Measurements from ENCODE around the gene SHISA9. TPM values are rescaled to one million over a fixed set of nuclear protein-coding genes. Genes with fewer than 3 reads are reported as not detected.

The SHISA9 gene
- total and polyA plus RNA-seq, 2 of the 4 experiments (the other 2 are of a cell fraction) = under 0.01 TPM; not detected in 1

DNA sequence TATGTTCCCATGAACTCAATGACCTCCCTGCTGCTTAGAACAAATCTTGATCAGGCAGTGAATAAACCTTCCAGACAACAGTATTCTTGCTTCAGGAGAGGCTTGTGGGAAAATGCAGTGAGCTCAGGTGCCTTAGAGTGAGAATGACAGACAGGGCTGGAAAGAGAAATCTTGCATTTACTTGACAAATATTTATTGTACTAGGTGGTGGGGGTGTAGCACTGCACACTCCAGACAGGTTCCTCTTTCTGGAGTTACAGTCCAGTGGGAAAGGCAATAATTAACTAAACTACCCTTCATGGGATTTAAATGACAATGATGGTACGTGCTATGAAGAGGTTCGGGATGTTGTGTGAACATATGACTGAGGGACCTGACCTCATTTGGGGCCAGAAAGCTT is 182.9 kb downstream of the SHISA9 start:
- H2BK120ac ChIP-seq (ENCODE audit: low read depth, low read length) = no peak overlapping the region
- no TSS peak for BruUV-seq (replicated peaks)
- H4K5ac ChIP-seq (ENCODE audit: low read depth, low read length) = no peak overlapping the region
- ChIA-PET CTCF (no interaction called here), POLR2A (ENCODE audit: unreplicated experiment) (no interaction called here)
- H3K4me1 ChIP-seq (ENCODE audit: control insufficient read depth, insufficient read depth, low read length) = no peaks in the 10 kb centered on the region
- H2BK15ac ChIP-seq (ENCODE audit: low read depth, low read length) = no peak overlapping the region
- H4K20me1 ChIP-seq (ENCODE audit: insufficient read depth, low read length) = no peaks in the 10 kb centered on the region
- H3K9me3 ChIP-seq (ENCODE audit: control insufficient read depth, insufficient read depth, low read length) = peaks cover 16% of the 10 kb centered on the region
- no peak overlapping the region for H2AFZ ChIP-seq (replicated peaks; ENCODE audit: low read length, poor library complexity)
- no peak for ATAC-seq (ENCODE audit: low read depth)
- no peak overlapping the region for H2AK9ac ChIP-seq (replicated peaks; ENCODE audit: low read depth, low read length, poor library complexity)
- TF ChIP-seq BHLHE40 (IDR thresholded peaks at IDR 0.05; ENCODE audit: low read depth, low read length) = no peak
- no peak for TF ChIP-seq RFX5 (IDR thresholded peaks at IDR 0.05; ENCODE audit: low read depth, low read length)
- TF ChIP-seq, protein P1, sequence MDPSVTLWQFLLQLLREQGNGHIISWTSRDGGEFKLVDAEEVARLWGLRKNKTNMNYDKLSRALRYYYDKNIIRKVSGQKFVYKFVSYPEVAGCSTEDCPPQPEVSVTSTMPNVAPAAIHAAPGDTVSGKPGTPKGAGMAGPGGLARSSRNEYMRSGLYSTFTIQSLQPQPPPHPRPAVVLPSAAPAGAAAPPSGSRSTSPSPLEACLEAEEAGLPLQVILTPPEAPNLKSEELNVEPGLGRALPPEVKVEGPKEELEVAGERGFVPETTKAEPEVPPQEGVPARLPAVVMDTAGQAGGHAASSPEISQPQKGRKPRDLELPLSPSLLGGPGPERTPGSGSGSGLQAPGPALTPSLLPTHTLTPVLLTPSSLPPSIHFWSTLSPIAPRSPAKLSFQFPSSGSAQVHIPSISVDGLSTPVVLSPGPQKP (IDR thresholded peaks at IDR 0.05; ENCODE audit: borderline replicate concordance, low read depth, low read length) = no peak
- no peak for TF ChIP-seq MXI1 (IDR thresholded peaks at IDR 0.05; ENCODE audit: borderline replicate concordance, low read depth, low read length)
- no peak for TF ChIP-seq POLR2A (IDR thresholded peaks at IDR 0.05; ENCODE audit: low read depth, low read length)
- no peak for TF ChIP-seq SMC3 (IDR thresholded peaks at IDR 0.05; ENCODE audit: low read depth, low read length)
- TF ChIP-seq FOS (IDR thresholded peaks at IDR 0.05; ENCODE audit: low read depth, low read length) = no peak
- TF ChIP-seq, protein P2, sequence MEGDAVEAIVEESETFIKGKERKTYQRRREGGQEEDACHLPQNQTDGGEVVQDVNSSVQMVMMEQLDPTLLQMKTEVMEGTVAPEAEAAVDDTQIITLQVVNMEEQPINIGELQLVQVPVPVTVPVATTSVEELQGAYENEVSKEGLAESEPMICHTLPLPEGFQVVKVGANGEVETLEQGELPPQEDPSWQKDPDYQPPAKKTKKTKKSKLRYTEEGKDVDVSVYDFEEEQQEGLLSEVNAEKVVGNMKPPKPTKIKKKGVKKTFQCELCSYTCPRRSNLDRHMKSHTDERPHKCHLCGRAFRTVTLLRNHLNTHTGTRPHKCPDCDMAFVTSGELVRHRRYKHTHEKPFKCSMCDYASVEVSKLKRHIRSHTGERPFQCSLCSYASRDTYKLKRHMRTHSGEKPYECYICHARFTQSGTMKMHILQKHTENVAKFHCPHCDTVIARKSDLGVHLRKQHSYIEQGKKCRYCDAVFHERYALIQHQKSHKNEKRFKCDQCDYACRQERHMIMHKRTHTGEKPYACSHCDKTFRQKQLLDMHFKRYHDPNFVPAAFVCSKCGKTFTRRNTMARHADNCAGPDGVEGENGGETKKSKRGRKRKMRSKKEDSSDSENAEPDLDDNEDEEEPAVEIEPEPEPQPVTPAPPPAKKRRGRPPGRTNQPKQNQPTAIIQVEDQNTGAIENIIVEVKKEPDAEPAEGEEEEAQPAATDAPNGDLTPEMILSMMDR (conservative IDR thresholded peaks at IDR 0.05; ENCODE audit: low read depth, low read length) = no peak
- TF ChIP-seq MAZ (IDR thresholded peaks at IDR 0.05; ENCODE audit: borderline replicate concordance, low read depth, low read length) = no peak
- TF ChIP-seq RCOR1 (IDR thresholded peaks at IDR 0.05; ENCODE audit: insufficient replicate concordance, low read length) = no peak
- TF ChIP-seq NFE2L2 (IDR thresholded peaks at IDR 0.05; ENCODE audit: low read depth, low read length) = no peak
- no peak for TF ChIP-seq CEBPB (IDR thresholded peaks at IDR 0.05; ENCODE audit: low read depth, low read length)
- TF ChIP-seq RAD21 (IDR thresholded peaks at IDR 0.05; ENCODE audit: low read length) = no peak
- TF ChIP-seq, protein P3, sequence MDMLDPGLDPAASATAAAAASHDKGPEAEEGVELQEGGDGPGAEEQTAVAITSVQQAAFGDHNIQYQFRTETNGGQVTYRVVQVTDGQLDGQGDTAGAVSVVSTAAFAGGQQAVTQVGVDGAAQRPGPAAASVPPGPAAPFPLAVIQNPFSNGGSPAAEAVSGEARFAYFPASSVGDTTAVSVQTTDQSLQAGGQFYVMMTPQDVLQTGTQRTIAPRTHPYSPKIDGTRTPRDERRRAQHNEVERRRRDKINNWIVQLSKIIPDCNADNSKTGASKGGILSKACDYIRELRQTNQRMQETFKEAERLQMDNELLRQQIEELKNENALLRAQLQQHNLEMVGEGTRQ (IDR thresholded peaks at IDR 0.05; ENCODE audit: low read depth, low read length) = no peak
- DNase-seq = no peak
- no peak overlapping the region for H3K56ac ChIP-seq (ENCODE audit: extremely low read depth, insufficient read depth, low read length)
- in situ Hi-C loops (cut with MboI; ENCODE audit: low sequenced_read_pairs) (no loop called here), intact Hi-C loops (cut with micrococcal nuclease) (no loop called here), dilution Hi-C loops (cut with HindIII; ENCODE audit: low sequenced_read_pairs, unreplicated experiment) (no loop called here)
- no peak overlapping the region for H3K14ac ChIP-seq (replicated peaks; ENCODE audit: low read depth, low read length)
- no peaks in the 10 kb centered on the region for H3K79me1 ChIP-seq (ENCODE audit: low read depth in 1 of 2, low read length in 2 of 2)
- no peak overlapping the region for H3K4me2 ChIP-seq (ENCODE audit: low read depth, low read length)
- H2AK5ac ChIP-seq (ENCODE audit: low read depth, low read length) = no peak overlapping the region
- no peaks in the 10 kb centered on the region for H3K27me3 ChIP-seq (ENCODE audit: control insufficient read depth, insufficient read depth, low read length)
- no peak overlapping the region for H3K9ac ChIP-seq (ENCODE audit: low read depth, low read length)
- no peak overlapping the region for H2BK5ac ChIP-seq (ENCODE audit: low read depth, low read length, poor library complexity, severe bottlenecking)
- H3K27ac ChIP-seq (ENCODE audit: insufficient read depth, low read length) = no peak overlapping the region
- no peaks in the 10 kb centered on the region for H3K36me3 ChIP-seq (ENCODE audit: control insufficient read depth, insufficient read depth, low read length)
- no peak overlapping the region for H3K4me3 ChIP-seq (ENCODE audit: insufficient read depth, low read depth, low read length)
- H2BK20ac ChIP-seq (ENCODE audit: low read depth, low read length) = no peak overlapping the region
- no peak overlapping the region for H4K91ac ChIP-seq (ENCODE audit: insufficient read depth, low read depth, low read length)
- no peak overlapping the region for H3K23ac ChIP-seq (ENCODE audit: low read depth, low read length)
- H3K9me1 ChIP-seq (ENCODE audit: insufficient read depth, low read length) = no peaks in the 10 kb centered on the region
- WGBS, 2 experiments (ENCODE audit: extremely low coverage in 2 of 2, insufficient read length in 1 of 2) = no CpG with 5 or more reads among the region's 2 CpGs
- no peak overlapping the region for H3K18ac ChIP-seq (ENCODE audit: low read depth, low read length)
- H3K4ac ChIP-seq (ENCODE audit: low read depth, low read length) = no peak overlapping the region
- no peak overlapping the region for H4K8ac ChIP-seq (ENCODE audit: low read depth in 2 of 2, low read length in 2 of 2)
